NOMO-1 treated with dmso at 0.1 percent for 144 hours (cell line): ENCODE measurements around the gene ATP6V1B1.

ENCODE experiments used
- DNase-seq: peaks from one replicate; lab custom pipeline; 2025; ENCODE audit not compliant: unreplicated experiment; lab: John Stamatoyannopoulos, UW

The ATP6V1B1 gene

DNA sequence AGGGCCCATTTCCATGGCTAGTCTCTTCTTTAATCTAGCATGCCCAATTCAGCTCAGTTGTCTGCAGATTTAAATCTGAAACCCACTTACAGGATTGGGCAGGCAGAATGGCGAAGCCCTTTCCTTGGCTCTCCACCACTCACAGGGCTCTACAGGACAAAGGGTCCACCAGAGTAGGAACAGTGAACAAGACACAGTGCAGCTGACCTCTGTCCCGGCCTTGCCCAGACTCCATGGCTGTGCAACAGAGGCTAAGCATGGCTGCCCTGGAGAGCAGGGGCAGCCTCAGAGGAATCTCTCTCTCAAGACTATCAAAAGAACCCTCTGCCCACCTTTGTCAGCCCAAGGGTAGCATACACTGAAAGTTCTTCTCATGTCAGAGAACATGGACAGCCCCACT is 9.7 kb upstream of the ATP6V1B1 start:
- no peak for DNase-seq

DNA sequence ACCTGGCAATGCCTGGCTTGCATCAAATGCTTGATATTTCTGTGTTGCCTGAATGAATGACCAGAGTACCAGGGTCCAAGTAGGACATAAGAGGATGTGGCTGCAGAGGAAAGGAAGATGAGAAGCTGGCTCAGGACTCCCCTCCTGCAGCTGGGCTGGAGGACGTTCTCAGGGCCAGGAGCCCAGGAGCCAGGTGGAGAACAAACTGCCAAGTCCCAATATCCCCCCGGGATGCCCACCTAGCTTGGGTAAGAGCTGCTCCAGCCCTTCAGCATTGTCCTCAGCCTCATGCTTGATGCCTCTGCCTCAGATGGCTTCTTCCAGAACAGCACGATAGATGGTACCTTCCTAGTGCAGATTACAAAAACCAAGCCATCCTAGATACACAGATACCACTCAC is 8.6 kb upstream of the ATP6V1B1 start:
- DNase-seq, result no peak

DNA sequence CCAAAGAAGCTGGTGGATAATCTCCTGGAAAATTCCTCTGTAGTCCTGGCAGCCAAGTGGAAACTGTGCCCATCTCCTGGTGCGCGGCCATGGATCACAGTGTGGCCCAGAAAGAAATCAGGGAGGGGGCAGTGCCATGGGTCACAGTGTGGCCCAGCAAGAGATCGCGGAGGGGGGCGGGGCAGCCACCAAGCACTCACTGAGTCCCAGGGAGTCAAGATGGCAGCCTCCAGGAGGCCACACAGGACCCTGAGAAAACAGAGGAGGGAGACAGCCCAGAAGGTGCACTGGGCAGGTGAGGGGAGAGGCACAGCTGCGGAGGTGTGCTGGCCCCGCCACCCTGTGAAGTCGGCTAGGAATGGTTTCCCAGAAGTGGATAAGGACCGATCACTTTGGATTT is 8.1 kb upstream of the ATP6V1B1 start:
- no peak for DNase-seq

DNA sequence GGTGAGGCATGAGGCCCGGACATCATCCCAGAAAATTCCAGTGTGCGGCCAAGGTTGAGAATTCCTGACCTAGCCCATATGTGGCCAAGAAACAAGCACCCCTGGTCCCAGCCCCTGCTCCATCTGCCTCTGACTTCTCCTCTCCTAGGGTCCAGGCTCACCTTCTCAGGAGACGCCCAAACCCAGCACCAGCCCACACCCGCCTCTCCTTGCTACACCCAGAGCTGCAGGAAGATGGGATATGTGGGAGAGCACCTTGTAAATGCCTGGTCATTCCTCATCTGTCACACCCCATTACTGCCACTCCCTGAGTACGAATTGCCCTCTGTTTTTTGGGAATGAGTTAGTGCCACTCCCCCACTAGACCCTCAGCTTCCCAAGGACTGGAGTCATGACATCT is 7.3 kb upstream of the ATP6V1B1 start:
- DNase-seq, result no peak

DNA sequence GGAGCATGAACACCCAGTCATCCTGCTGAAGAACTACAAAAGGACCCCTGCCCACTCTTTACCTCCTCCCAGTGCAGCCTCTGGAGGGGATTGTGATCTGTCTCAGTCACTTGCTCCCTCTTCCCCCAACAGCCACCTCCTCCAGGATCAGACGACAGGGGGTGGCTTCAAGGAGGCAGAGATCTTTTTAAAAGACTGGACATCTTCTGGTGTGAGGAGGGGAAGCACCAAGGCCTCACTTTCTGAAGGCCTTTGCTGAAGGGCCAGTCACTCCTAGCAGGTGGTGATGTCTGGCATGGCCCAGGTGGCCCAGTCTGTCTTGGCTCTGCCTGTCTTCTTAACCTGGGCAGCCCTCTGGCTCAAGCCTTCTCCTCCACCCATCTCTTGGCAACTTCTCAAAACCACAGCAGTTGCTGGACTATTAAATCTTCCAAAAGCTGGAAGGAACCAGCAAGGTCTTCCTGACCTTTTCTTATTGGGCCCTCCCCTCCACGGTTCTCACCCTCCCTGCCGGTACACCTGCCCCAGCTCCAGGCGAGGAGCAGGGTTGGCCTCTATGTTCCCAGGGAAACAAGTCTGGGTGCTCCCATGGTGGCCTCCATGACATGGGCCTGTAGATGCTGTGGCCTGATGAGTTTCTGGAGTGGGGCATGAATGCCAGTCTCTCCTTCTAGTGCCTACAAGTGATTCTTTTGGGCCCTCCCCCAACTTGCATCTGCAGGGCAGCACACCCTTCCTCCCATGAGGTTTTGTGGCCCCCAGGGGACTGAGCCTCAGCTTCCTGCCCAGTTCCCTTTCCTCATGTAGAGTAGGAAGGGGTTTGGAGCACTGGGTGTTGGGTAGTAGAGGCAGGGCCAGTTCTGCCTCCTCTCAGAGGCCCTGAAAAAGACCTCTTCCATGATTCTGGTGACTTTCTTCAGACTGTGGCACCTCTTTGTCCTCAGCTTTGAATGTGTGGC is 5.0 kb upstream of the ATP6V1B1 start:
- no peak for DNase-seq

DNA sequence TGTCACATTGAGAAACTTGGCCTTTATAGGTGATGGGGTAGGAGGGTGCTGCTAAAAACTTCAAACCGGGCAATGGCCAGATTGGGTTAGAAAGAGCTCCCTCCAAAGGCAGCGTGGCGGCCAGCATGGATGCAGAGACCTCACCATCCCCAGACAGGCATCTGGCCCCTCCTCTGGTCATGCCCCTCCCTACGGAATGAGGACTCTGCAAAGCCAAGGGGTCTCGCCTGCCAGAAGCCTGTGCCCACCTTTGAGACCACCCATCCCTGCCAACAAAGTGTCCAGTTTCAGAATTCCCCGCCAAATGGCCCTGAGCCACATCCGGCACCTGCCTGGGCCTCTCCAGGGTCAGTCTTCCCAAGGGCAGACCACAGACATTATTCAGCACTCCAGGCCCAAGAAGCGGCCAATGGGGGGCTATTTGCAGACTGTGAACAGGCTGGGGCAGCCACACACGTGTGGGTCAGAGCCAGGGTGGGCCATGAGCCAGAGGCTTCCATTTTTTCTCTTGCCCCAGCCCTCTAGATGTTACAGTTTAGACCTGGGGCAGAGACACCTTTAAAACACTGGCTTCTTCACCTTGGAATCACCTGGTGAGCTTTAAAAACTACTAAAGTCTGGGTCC is 4.2 kb upstream of the ATP6V1B1 start:
- no peak for DNase-seq

DNA sequence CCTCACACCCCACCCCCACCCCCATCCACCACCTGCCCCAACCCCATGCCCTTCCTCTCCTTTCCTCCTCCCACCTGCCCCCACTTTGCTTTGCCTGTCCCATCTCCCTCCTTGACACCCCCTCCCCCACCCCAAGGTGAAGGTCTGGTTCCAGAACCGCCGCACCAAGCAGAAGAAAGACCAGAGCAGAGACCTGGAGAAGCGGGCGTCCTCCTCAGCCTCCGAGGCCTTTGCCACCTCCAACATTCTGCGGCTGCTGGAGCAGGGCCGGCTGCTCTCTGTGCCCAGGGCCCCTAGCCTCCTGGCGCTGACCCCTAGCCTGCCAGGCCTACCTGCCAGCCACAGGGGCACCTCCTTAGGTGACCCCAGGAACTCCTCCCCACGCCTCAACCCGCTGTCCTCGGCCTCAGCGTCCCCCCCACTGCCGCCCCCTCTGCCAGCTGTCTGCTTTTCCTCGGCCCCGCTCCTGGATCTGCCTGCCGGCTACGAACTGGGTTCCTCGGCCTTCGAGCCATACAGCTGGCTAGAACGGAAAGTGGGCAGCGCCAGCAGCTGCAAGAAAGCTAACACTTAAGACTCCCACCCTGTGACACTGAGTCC is 3.0 kb upstream of the ATP6V1B1 start:
- no peak for DNase-seq

DNA sequence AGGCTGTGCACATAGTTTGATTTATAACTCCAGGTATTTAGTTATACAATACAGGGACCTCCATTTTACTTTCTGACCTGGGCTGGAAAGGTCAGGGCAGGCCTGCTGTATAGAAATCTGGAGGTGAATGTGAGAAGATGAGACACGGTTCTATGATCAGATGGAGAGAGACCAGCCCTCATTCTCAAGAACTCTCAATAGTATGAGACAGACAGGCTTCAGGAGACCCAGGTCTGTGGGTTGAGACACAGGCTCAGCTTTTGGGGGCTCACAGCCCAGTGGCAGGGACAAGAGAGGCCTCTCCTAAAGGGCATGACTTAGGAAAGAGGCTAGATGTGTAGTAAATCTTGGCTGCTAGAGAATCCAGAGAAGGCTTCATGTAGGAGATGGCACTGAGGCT is 719 bp upstream of the ATP6V1B1 start:
- DNase-seq, result no peak

DNA sequence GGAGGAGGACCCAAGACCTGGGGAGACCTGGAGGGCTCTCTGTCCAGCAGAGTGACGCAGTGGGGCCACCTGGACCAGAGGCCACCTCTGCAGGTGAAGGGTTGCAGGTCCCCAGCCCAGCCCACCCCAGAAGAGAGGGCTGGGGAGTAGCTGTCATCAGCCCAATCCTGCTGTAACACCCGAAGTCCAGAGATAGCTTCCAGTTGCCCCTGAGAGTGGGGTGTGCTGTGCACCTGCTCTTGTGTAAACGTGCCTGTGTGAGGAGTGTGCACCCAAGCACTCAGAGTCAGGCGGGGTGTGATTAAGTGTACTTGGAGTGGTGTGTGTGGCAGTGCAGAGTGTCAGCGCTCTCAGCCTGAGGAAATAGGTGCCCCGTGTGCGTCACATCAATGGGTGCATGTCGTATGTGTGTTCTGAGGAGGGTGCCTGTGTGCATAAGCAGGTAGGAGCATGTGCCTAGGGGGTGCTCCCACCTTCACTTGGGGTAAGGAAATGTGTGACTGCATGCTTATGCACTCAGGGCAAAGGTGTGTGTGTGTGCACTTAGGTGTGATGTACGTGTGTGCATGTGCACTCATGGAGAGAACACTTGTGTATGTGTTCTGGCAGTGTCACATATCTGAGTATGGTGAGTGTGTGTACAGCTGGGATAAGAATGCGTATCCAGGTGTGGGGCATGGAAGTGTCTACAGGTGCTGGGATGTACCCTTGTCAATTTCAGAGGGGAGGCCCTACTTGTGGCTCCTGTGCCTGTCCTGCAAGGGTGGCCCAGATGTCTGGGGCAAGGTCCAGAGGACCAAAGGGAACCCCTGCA is 672 bp downstream of the ATP6V1B1 start:
- DNase-seq, result no peak

DNA sequence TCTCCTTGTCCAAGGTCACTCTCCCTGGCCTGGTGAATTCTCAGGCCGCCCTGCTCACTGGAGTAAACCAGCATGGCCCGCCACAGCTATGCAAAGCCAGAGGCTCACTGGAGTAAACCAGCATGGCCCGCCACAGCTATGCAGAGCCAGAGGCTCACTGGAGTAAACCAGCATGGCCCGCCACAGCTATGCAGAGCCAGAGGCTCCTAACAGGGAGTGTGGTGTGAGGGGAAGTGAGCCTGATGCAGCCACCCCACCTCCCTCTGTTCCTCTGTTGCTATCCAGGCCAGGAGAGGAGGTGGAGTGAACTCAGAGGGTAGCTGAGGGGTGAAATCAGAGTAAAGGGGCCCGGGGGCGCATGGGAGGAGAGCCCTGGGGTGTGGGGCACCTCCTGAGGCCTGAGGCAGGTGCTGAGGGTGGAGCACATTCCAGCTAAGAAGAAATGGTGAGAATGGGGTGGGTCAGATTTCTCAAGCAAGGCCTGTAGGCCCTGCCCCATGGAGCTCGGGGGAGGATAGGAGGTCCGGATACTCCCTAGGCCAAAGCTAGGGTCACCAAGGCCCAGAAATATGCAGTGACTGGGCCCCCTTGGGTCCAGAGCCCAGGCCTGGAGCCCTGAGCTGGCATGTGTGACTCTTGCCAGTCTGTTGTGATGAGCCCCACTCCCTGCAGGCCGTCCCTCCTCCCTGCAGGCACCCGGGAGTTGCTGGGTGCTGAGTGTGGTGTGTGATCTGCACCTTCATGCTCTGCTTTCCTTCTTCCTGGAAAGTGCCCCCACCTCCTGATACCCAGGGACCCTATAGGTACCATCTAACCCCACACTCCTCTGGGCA is 1.5 kb downstream of the ATP6V1B1 start:
- DNase-seq, result no peak

DNA sequence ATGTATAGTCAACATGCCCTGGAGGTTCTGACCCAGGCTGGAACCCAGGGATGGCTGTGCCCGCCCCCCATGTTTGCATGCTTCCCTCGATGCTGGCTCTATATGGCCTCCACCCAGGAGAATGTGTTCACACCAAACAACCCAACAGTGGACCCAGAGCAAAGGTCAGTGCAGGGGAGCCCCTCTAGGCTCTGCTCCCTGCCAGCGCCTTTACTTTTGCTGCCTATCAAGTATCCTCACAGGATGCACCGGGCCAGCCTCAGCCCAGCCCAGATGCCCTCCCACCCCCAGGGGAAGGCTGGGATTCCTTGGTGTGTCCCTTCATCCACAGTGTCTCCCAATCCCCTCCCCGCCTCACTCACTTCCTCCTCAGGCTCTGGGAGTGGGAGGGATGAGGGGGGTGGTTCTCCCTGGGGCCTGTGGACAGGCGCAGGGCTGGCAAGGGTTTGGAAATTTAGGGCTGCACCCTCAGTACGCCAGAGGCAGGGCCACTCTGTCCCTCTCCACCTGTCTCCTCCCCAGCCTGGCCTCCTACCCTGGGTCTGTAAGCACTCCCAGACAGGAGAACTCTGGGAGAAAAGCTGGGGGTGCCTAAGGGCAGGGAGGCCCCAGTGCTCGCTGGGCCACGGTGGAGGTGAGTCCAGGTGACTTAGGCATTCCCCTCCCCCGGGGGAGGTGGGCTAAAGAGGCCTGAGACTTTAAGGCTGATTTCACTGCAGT is 2.3 kb downstream of the ATP6V1B1 start:
- no peak for DNase-seq

DNA sequence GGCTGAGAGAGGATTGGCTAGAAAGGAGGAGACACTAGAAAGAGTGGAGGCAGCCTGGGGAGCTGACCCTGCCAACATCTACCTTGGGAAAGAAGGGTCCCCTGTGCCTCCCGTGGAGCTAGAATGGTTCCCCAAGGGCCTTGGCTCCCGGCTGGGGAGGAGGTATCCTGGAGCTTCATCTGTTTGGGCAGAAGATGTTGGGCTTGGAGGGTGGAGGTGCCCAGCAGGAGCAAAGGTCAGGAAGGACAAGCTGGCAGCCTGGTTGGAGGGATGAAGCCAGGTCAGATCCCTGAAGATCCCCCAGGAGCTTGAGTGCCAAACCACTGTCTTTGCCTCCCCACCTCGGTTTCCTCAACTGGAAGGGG is 2.9 kb downstream of the ATP6V1B1 start:
- DNase-seq, result no peak

DNA sequence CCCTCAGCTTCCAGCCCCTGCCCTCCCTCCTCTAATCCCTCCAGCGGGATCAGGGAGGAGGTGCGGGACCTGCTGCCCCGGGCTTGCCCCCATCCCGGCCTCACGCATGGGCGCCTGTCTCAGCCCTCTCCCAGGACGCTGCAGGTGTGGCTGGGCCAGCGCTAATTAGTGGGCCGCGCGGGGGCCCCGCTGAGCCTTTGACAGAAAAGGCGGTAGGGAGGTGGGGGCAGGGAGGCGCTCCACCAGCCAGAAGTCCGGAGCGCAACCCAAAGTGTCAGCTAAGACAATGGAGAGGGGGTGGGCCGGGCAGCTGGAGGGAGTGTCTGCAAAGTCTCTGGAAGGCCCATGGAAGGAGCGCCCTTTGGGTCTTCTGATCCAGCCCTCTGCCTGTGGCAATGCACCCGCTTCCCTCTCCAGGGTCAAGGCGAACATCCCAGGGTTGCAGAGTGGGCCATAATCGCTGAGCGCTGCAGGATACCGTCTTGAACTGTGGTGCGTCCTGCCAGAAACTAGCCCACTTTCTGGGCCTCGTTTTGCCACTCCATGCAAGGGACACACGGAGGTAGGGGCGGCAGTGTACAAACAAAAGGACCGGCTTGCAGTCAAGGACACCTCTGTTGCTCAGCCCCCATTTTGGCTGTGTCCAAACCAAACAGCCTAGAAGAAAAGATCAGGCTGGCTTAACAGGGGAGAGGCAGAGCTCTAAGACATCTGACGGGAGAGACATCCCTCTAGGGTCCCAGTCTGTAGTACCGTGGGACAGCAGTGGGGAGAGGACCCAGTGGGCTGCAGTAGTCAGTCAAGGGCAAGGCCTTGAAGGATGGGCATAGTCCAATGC is 3.5 kb downstream of the ATP6V1B1 start:
- no peak for DNase-seq

DNA sequence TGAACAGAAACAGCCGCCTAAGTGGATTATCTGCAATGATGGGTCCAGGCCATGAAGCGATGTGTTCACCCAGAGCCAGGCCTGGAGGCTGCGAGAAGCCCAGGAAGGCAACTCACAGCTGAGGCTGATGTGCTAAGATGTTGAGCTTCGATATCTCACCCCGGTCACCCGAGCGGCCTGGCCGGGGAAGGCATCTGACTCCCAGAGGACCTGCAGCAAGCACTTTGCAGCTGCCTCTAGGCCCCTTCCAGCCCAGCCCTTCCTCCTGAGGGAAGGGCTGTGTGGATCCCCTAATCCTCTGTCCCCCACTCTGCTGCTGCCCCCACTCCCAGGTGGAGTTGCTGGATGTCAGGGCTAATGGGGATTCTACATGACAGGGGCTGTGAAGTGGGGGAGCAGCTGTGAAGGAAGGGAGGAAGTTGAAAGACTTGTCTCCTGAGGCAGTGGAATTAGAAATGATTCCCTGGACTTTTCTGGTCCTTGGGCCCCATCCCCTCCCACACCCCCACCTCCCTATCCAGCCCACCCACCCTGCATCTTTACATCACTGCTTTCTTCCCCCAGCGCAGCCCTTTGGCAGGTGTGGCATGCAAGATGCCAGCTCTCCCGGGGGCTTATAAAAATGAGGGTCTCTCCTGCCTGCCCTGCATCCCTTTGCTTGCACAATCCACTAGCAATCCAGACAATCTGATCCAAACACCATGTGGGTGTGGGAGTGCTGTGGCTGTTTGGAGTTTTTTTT is 4.3 kb downstream of the ATP6V1B1 start:
- DNase-seq, result no peak

DNA sequence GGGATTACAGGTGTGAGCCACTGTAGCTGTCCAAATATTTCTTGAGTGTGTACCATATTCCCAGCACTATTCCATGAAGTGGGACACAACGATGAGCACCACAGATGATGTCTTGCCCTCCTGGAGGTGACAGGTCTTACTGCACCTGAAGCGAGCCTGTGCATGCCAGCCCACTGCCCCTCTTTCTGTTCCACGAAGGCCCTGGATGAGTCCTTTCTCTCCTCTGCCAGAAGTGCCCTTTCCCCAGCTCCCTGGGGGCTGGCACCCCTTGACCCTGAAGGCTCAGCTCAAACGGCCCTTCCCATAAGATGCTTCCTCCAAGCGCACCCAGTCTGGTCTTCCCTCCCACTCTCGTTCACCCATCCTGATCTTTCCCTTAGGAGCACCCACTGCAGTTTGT is 5.5 kb downstream of the ATP6V1B1 start:
- no peak for DNase-seq

DNA sequence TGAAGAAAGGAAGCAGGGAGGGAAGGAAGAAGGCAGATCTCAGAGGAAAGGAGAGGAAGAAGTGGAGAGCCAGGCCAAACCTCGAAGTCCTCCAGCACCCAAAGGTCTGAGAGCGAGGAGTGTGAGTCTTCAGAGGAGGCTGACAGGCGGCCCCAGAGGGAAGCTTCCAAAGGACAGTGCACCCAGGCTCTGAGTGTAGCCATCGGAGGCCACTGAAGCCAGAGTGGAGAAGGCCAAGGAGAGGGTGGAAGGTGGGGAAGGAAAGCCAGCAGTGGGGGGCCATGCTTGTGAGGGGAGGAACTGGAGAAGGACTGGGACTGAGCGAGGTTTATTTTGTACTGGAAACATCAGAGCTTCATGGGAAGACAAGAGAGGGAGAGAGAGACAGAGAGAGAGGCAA is 6.0 kb downstream of the ATP6V1B1 start:
- no peak for DNase-seq

DNA sequence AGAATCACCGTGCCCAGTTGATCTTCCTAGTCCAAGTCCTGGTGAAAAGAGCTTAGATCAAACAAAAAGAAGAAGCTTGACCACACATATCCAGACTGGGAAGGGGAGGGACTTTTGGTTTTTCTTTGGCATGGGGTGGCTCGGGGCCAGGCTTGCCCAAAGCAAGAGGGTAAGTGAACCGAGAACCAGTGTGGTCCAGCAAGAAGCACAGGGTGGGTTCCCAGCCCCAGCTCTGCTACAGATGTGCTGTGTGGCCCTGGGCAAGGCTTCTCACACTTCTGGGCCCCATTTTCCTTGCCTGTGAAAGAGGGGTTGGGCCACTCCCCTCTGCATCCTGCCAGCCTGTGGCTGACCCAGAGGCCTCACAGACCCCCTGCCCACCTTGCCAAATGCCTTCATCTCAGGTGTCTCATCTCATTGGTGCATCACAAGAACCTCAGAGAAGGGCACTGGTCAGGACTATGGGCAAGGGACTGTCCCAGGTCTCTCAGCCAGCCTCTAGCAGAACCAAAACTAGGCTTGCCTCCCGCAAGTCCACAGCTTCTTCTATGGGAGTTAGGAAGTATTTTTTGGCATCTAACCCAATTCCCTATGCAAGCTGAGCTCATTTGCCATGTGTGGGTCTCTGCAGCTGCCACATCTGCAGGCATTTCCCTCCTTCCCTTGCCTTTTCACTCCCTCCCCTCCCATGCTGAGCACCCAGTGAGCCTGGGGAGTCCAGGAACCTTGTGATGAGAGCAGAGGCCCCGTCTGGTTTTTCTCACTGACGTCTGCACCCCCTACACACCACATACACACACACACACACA is 6.9 kb downstream of the ATP6V1B1 start:
- DNase-seq, result no peak
